A549 treated with Hydrocortisone at 1 μM for 4 hours (cell line): ENCODE results near the gene ALDH4A1. TPM values are rescaled to one million over a fixed set of nuclear protein-coding genes. Genes with fewer than 3 reads are reported as not detected.

ENCODE experiments used
- total RNA-seq: library from RNA; stranded (reverse); fragments of 200-300 nt; extraction: Qiagen RNA extraction; gene quantifications from 5 replicates; pipeline ENCODE4 v1.2.3, GENCODE V29; 2022

Gene ALDH4A1
- total RNA-seq: 12.8 to 14.2 TPM (median 13.3 TPM) in 5 replicates

DNA sequence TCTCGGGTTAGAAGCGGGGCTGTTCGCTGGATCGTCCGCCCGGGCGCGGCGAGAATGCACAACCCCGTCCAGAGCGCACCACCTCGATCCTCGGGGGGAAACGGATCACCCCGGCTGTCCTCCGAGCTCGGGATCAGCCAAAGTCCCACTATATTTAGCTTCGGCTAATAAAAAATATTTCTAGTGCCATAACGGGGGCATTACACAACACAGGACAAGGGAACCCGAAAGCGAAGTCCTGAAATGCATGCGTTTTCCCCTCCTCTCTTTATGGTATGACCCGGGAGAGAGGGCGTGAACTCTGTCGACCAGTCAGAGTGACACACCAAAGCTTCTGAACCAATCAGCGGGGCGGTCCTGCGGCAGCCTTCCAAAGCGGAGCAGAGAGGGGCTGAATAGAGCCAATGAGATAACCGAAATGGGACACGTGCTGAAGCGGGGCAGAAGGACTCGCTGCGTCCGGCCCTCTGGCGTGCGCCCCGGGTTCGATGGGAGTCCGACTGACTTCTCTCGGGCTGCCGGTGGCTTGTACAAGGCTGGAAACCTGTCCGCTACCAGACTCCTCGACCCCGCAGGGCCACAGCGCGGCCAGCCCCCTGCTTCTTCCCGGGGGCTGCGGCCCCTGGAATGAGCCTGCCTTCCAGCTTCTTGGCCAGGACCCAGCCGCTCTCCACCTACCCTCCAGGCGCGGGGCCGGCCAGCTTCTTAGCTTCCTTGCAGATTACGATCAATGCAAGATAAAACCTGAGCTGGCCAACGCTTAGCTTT, at the start of gene ALDH4A1:
Gene ALDH4A1 (minus strand): TSS at position 33 of the 768 bp plus-strand sequence. CDS start 32 bp downstream, at position 1.

DNA sequence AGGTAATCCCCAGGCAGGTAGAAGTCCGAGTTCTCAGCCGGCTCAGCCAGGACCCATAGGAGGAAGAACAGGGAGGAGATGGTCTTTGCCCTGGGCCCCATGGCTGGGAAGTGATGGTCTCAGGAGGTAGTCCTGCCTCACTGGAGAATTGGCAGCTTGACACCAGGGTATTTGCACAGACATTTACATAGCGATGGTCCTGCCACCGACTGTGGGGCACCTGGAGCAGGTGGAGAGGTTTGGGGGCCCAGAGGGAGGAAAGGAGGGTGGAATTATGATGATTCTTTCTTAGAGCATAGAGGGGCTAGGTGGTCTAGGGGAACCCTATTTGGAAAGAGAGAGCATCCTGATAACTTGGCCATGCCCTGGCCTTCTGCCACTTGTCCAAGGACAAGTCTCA, 42.8 kb downstream of the ALDH4A1 start, which contains the start of gene TAS1R2:
Gene TAS1R2 (minus strand): TSS at position 101 of the 400 bp plus-strand sequence. CDS start 0 bp downstream, at position 101.

Other genes with a start within 250 kb of the ALDH4A1 start
- gene TAS1R2, start 42.9 kb downstream of the ALDH4A1 start, total RNA-seq: not detected in 5 replicates
- gene IFFO2, start 54.1 kb upstream of the ALDH4A1 start, total RNA-seq: 6.0 to 7.7 TPM (median 7.2 TPM) in 5 replicates